ENCODE measurements around the gene ATP2A1. TPM values are rescaled to one million over a fixed set of nuclear protein-coding genes. Genes with fewer than 3 reads are reported as not detected.
"Not testable (repeated sequence)": the region's sequence is repeated elsewhere in the genome, so short reads cannot be mapped to it uniquely, and the experiment has no call there.

Gene ATP2A1
- polyA plus RNA-seq, 3 donors: 0.34 to 0.46 (median 0.39) TPM

GRCh38 chr16:28876973-28877654, 1.2 kb upstream of the ATP2A1 start:
- H3K27ac ChIP-seq (ENCODE audit: low read depth, low read length): no peak overlapping the region
- WGBS, 3 donors: 49 to 53% (median 53%) methylated on average over 10 to 12 of the region's 12 CpGs

GRCh38 chr16:28877655-28878000, 660 bp upstream of the ATP2A1 start:
- WGBS, 3 donors: 45 to 81% (median 53%) methylated on average over 2 of the region's 2 CpGs
- H3K27ac ChIP-seq (ENCODE audit: low read depth, low read length): no peak overlapping the region

GRCh38 chr16:28879261-28879840, 1.1 kb downstream of the ATP2A1 start:
- 2 to 3% (median 3%) methylated on average over 27 of the region's 27 CpGs for WGBS, 3 donors
- H3K27ac ChIP-seq (ENCODE audit: low read depth, low read length): no peak overlapping the region

GRCh38 chr16:28879841-28880588, 1.7 kb downstream of the ATP2A1 start:
- no peak overlapping the region for H3K27ac ChIP-seq (ENCODE audit: low read depth, low read length)
- WGBS, 3 donors: 1 to 2% (median 2%) methylated on average over 52 to 66 of the region's 66 CpGs

GRCh38 chr16:28880589-28880915, 2.3 kb downstream of the ATP2A1 start:
- no peak overlapping the region for H3K27ac ChIP-seq (ENCODE audit: low read depth, low read length)
- 8 to 15% (median 12%) methylated on average over 11 of the region's 11 CpGs for WGBS, 3 donors

GRCh38 chr16:28880955-28881354, 2.7 kb downstream of the ATP2A1 start:
- WGBS, 3 donors: 66 to 73% (median 70%) methylated on average over 4 of the region's 4 CpGs

GRCh38 chr16:28881565-28881964, 3.3 kb downstream of the ATP2A1 start:
- WGBS, 3 donors: 84 to 87% (median 85%) methylated on average over 4 of the region's 4 CpGs
- not testable (repeated sequence) for H3K27ac ChIP-seq (ENCODE audit: low read depth, low read length)

More at GRCh38 chr16:28880955-28881354, 2.7 kb downstream of the ATP2A1 start:
- no peak overlapping the region for H3K27ac ChIP-seq (ENCODE audit: low read depth, low read length)

- 49 to 55% (median 49%) methylated on average over 21 to 24 of the region's 24 CpGs for WGBS, 3 donors
- H3K27ac ChIP-seq (ENCODE audit: low read depth, low read length): no peak overlapping the region
These were observed 4.4 kb downstream of the ATP2A1 start for GRCh38 chr16:28882551-28883160.

- H3K27ac ChIP-seq (ENCODE audit: low read depth, low read length): no peak overlapping the region
- WGBS, 3 donors: 59 to 64% (median 63%) methylated on average over 24 to 25 of the region's 25 CpGs
These were observed 5.1 kb downstream of the ATP2A1 start for GRCh38 chr16:28883221-28883996.

- 88 to 94% (median 92%) methylated on average over 6 of the region's 6 CpGs for WGBS, 3 donors
- no peak overlapping the region for H3K27ac ChIP-seq (ENCODE audit: low read depth, low read length)
These were observed 5.8 kb downstream of the ATP2A1 start for GRCh38 chr16:28884045-28884444.

- no peak overlapping the region for H3K27ac ChIP-seq (ENCODE audit: low read depth, low read length)
- 73 to 79% (median 74%) methylated on average over 10 of the region's 10 CpGs for WGBS, 3 donors
These were observed 8.7 kb downstream of the ATP2A1 start for GRCh38 chr16:28886945-28887344.

GRCh38 chr16:28890355-28890754, 12.1 kb downstream of the ATP2A1 start:
- WGBS, 3 donors: 92 to 96% (median 94%) methylated on average over 5 of the region's 5 CpGs
- H3K27ac ChIP-seq (ENCODE audit: low read depth, low read length): not testable (repeated sequence)

GRCh38 chr16:28891964-28892890, 13.9 kb downstream of the ATP2A1 start:
- WGBS, 3 donors: 67 to 69% (median 68%) methylated on average over 14 of the region's 14 CpGs
- H3K27ac ChIP-seq (ENCODE audit: low read depth, low read length): no peak overlapping the region

- 87 to 90% (median 88%) methylated on average over 4 of the region's 4 CpGs for WGBS, 3 donors
These were observed 15.0 kb downstream of the ATP2A1 start for GRCh38 chr16:28893291-28893690.

GRCh38 chr16:28895609-28896008, 17.3 kb downstream of the ATP2A1 start:
- WGBS, 3 donors: 86 to 92% (median 92%) methylated on average over 4 of the region's 4 CpGs

More at GRCh38 chr16:28893291-28893690, 15.0 kb downstream of the ATP2A1 start:
- H3K27ac ChIP-seq (ENCODE audit: low read depth, low read length): no peak overlapping the region

GRCh38 chr16:28897826-28898225, 19.5 kb downstream of the ATP2A1 start:
- H3K27ac ChIP-seq (ENCODE audit: low read depth, low read length): no peak overlapping the region
- 67 to 87% (median 86%) methylated on average over 4 of the region's 4 CpGs for WGBS, 3 donors

More at GRCh38 chr16:28895609-28896008, 17.3 kb downstream of the ATP2A1 start:
- H3K27ac ChIP-seq (ENCODE audit: low read depth, low read length): no peak overlapping the region

GRCh38 chr16:28898266-28898665, 20.0 kb downstream of the ATP2A1 start:
- H3K27ac ChIP-seq (ENCODE audit: low read depth, low read length): no peak overlapping the region
- WGBS, 3 donors: 82 to 88% (median 85%) methylated on average over 15 of the region's 15 CpGs

Data from adipose tissue (tissue), 3 donors.